ENCODE results near the gene ARL2BP. TPM values are rescaled to one million over a fixed set of nuclear protein-coding genes. Genes with fewer than 3 reads are reported as not detected.
A peak's percentile ranks its signal among the peaks of the same experiment; 100 is the strongest.

ARL2BP gene
- total RNA-seq, 4 donors from 2014 or later = 44.5 to 75.1 (median 54.6) TPM

DNA sequence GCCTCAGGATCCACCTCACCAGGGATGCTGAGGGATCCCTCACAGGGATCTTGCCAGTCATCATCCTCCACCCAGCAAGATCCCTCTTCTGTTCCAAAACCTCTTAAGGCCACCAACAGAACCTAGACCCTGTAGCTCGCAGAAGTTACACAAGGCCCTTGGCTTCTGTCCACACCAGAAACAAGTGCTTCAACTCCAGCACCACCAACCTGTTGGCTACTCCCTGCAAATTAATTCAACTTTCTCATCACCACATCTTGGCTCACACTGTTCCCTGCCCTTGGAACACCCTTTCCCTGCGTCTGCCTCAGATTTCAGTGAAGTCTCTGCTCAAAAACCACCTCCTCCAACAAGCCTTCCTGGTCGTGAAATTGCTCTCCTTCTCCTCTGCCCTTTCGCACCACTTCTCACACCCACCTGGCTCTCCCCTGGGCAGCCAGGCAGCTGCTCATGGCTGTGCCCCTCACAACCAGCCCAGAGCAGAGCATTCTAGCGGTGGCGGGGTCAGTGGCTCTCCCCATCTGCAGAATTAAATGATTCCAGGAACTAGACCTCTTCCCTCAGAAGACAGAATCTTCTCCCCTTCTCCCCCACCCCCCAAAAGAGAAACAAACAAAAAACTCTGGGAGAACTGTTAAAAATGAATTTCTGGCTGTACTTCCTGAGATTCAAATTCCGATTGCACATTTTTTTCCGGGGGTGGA is 37.6 kb downstream of the ARL2BP start:
- 61 to 68% methylated on average over 8 of the region's 8 CpGs for WGBS, 2 donors
- Histone ChIP-seq H3K9me3 (no peaks in the 10 kb centered on the region), H3K36me3 (no peaks in the 10 kb centered on the region), H3K27me3 (peaks cover 0 to 19% (median 0%) of the 10 kb centered on the region in 4 donors), H3K4me1 (peaks cover 14 to 76% (median 37%) of the 10 kb centered on the region in 3 donors), H3K27ac (peak overlapping the region in 3 of 4 donors; percentile 76 to 85 (median 78)), H3K4me3 (peak overlapping the region in 3 of 4 donors; percentile 64 to 73 (median 72))
- DNase-seq = no peak
- no peak for TF ChIP-seq POLR2A (IDR thresholded peaks at IDR 0.05)
- TF ChIP-seq, protein P1, sequence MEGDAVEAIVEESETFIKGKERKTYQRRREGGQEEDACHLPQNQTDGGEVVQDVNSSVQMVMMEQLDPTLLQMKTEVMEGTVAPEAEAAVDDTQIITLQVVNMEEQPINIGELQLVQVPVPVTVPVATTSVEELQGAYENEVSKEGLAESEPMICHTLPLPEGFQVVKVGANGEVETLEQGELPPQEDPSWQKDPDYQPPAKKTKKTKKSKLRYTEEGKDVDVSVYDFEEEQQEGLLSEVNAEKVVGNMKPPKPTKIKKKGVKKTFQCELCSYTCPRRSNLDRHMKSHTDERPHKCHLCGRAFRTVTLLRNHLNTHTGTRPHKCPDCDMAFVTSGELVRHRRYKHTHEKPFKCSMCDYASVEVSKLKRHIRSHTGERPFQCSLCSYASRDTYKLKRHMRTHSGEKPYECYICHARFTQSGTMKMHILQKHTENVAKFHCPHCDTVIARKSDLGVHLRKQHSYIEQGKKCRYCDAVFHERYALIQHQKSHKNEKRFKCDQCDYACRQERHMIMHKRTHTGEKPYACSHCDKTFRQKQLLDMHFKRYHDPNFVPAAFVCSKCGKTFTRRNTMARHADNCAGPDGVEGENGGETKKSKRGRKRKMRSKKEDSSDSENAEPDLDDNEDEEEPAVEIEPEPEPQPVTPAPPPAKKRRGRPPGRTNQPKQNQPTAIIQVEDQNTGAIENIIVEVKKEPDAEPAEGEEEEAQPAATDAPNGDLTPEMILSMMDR (IDR thresholded peaks at IDR 0.05) = no peak
- intact Hi-C loops (cut with DNase I) = loop anchor here (10.0 kb wide), 1 partner anchor 188 kb away; the partner anchor contains the start of gene CPNE2

DNA sequence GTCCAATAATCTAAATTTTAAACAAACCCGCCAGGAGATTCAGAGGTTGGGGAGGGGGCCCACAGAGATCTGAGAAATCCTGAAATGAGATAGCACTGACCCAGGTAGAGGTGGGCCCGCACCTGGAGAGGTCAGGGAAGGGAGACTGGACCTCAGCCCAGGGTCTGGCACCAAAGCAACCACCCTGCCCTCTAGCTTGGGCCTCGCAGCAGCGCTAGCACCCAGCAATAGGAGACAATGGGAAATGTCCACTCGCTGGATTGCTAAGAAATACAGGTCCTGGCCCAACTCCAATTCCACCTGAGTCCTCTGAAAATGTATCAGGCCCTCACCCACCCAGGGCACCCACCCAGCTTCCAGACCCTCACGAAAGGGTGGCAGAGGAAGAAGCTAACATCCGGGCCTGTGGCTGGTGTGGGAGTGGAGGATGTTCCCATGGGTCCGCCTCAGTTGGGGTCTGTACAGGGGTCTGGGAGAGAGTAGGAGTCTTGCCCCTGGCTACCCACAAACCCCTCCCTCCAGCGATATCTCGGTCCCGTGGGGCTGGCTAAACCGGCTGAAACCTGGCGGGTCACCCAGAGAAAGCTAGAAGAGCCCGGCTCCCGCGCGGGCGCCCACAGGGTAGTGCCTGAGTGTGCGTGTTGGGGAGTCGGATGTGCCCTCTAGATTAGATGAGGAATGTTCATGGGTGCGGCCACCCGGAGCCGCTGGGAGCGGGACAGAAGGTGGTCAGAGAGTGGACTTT is 38.3 kb downstream of the ARL2BP start:
- TF ChIP-seq, protein P1 (IDR thresholded peaks at IDR 0.05) = no peak
- TF ChIP-seq POLR2A (IDR thresholded peaks at IDR 0.05) = no peak
- Histone ChIP-seq H3K27ac (peak overlapping the region; percentile 34 to 85 (median 77)), H3K4me1 (peaks cover 13 to 69% (median 32%) of the 10 kb centered on the region in 3 donors), H3K9me3 (no peaks in the 10 kb centered on the region), H3K27me3 (peaks cover 0 to 19% (median 0%) of the 10 kb centered on the region in 4 donors), H3K36me3 (no peaks in the 10 kb centered on the region), H3K4me3 (peak overlapping the region; percentile 64 to 73 (median 70))
- intact Hi-C loops (cut with DNase I) = loop anchor here (10.0 kb wide), 1 partner anchor 189 kb away; the partner anchor contains the start of gene CPNE2
- 51% methylated on average over 7 to 16 of the region's 24 CpGs for WGBS, 2 donors
- DNase-seq = no peak

DNA sequence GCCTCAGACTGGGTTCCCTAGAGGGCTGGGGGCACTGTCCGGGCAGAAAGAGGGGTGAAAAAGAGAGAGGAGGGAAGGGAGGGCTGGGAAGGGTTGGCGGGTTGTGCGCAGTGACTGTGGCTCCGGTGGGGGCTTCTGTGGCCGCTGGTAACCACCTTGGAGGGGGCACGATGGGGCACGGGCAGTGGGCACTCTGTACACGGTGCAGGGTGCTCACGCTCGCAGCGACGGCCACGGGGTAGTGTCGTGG is 38.8 kb downstream of the ARL2BP start:
- no peak for DNase-seq
- intact Hi-C loops (cut with DNase I) = loop anchor here (10.0 kb wide), 1 partner anchor 189 kb away; the partner anchor contains the start of gene CPNE2
- 16 to 23% methylated on average over 4 to 7 of the region's 14 CpGs for WGBS, 2 donors
- no peaks in the 10 kb centered on the region for H3K36me3 ChIP-seq
- H3K27ac ChIP-seq = peak overlapping the region; percentile 34 to 85 (median 77)
- TF ChIP-seq, protein P1 (IDR thresholded peaks at IDR 0.05) = no peak
- TF ChIP-seq POLR2A (IDR thresholded peaks at IDR 0.05) = no peak
- H3K27me3 ChIP-seq = peaks cover 0 to 19% (median 0%) of the 10 kb centered on the region in 4 donors
- H3K9me3 ChIP-seq = no peaks in the 10 kb centered on the region
- peaks cover 13 to 64% (median 32%) of the 10 kb centered on the region in 3 donors for H3K4me1 ChIP-seq
- peak overlapping the region; percentile 64 to 73 (median 70) for H3K4me3 ChIP-seq

DNA sequence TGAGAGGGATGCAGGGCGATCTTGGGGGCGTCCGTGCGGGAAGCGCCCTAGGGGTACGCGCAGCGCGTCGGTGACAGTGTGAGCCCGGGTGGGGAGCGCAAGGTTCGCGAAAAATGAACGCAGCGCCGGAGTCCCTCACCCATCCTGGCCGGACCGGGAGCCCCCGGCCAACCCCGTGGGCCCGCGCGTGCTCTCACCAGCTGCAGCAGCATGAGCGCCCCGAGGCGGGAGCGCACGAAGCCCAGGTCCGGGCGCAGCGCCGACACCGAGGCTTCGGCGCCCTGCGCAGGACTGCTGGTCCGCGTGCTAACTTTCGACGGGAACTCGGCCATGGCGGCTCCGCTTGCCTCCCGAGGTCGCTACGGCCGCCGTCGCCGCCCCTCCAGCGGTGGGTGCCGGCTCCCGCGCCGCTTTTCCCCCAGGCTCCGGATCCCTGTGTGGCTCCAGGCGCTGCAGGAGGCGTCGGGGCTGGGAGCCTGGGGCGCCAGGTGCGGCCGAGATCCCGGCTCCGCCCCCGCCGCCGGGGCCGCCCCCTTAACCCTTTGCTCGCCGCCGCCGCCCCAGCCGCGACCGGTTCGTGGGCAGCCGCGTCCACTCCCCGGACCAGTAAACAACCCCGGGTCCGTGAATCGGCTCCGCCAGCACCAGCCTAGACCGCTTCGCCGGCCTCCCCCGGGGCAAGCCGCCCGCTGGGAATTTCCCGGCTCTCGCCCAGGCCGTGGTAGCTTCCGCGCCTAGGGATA is 39.3 kb downstream of the ARL2BP start, which contains the start of gene PLLP:
TSS of gene PLLP (minus strand) at position 464 of the 743 bp plus-strand sequence. CDS start at position 332, 132 bp downstream.
- Histone ChIP-seq H3K4me3 (peak within 1 kb of the TSS; percentile 64 to 73 (median 70)), H3K36me3 (no peaks in the 10 kb centered on the region), H3K27ac (peak within 1 kb of the TSS; percentile 34 to 85 (median 77)), H3K9me3 (no peaks in the 10 kb centered on the region), H3K4me1 (peaks cover 13 to 59% (median 32%) of the 10 kb centered on the region in 3 donors), H3K27me3 (peaks cover 0 to 19% (median 0%) of the 10 kb centered on the region in 4 donors)
- TF ChIP-seq, protein P1 (IDR thresholded peaks at IDR 0.05) = no peak
- TF ChIP-seq POLR2A (IDR thresholded peaks at IDR 0.05) = peak in 1 of 4 donors; percentile 27
- intact Hi-C loops (cut with DNase I) = loop anchor here (10.0 kb wide), 1 partner anchor 190 kb away; the partner anchor contains the start of gene CPNE2
- DNase-seq = no peak
- WGBS, 2 donors = 3 to 16% methylated on average over 7 to 19 of the region's 95 CpGs

Measured in esophagus squamous epithelium (tissue), 5 donors.